GM12892 (cell line): ENCODE measurements around the gene SPATC1L.

Experiments used
- DNase-seq: peaks from one replicate; pipeline ENCODE4 v3.0.0; 2011; ENCODE audit not compliant: insufficient read length
- FAIRE-seq: peaks from 2 replicates; lab custom pipeline; 2011; peaks lifted over from hg19 to GRCh38; lab: Jason Lieb, UNC
- POLR2A ChIP-seq: IDR thresholded peaks from 2 replicates; pipeline ENCODE4 v1.6.1; 2011; ENCODE audit warnings: low read depth, low read length, control low read depth
- POLR2AphosphoS5 ChIP-seq: IDR thresholded peaks from 2 replicates; pipeline ENCODE4 v1.6.1; 2011; ENCODE audit warnings: low read depth, low read length, control low read depth
- TAF1 ChIP-seq: IDR thresholded peaks from 2 replicates; pipeline ENCODE4 v1.6.1; 2011; ENCODE audit warnings: low read depth, mild to moderate bottlenecking, control low read depth, low read length, borderline replicate concordance

The SPATC1L gene

DNA sequence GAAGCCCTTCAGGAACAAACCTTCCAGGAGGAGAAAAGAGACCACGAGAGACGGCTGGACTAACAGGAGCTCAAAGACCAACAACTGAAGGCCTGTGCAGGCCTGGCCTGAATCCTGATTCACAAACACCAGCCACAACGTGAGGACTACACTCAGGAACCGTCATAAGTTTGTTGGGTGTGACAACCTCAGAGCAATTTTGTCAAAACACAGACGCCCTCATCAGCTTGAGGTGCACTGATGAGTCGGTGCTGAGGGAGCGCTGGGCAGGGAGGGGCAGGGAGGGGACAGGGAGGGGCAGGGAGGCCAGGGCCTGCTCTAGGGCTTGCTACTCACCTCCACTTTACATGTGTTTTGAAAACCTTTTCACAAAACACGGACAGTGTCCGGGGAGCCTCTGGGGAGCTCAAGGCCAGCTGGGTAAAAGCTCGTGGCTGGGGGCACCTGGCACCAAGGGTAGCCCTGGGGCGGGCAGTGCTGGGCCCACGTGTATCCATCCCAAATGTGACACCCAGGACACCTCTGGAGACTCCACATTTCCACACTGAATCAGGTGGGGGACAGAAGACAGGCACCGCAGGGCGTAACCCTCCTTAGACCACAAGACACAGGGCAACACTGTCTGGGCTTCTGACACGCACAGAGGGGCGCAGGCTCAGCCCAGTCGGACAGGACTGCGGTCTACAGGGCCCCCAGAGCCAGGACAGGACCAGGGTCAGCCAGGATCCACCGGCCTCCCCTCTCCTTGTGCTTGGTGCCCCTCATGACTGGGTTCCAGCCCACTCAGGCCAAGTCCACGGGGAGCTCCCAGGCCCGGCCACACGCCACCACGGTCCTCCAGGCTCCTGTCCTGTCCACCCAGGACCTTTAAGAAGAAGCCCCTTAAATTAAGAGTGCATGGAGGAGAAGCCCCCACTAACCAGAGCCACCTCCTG, 27.8 kb upstream of the SPATC1L start:
- FAIRE-seq = no peak

DNA sequence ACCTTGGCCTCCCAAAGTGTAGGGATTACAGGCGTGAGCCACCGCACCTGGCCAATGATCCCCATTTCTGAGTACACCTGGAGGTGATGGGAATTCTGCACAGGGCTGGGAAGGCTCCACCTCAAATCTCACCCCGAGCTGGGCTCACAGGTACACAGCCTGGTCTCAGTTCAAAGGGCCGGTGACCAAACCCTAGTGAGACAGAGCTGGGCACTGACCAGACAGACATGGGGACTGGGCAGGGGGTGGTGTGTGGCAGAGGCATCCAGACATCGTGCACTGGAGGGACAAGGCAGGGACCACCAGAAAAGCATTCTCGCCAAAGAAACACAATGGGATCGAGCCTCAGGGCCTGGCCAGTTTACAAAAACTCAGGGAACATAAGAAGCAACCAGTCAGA, 27.1 kb upstream of the SPATC1L start:
- TF ChIP-seq POLR2A (no peak), TAF1 (no peak), POLR2AphosphoS5 (no peak)
- no peak for FAIRE-seq
- no peak for DNase-seq

More for the DNA sequence above, 27.8 kb upstream of the SPATC1L start:
- no peak for DNase-seq
- TF ChIP-seq POLR2AphosphoS5 = no peak
- no peak for TF ChIP-seq POLR2A
- TF ChIP-seq TAF1 = no peak

DNA sequence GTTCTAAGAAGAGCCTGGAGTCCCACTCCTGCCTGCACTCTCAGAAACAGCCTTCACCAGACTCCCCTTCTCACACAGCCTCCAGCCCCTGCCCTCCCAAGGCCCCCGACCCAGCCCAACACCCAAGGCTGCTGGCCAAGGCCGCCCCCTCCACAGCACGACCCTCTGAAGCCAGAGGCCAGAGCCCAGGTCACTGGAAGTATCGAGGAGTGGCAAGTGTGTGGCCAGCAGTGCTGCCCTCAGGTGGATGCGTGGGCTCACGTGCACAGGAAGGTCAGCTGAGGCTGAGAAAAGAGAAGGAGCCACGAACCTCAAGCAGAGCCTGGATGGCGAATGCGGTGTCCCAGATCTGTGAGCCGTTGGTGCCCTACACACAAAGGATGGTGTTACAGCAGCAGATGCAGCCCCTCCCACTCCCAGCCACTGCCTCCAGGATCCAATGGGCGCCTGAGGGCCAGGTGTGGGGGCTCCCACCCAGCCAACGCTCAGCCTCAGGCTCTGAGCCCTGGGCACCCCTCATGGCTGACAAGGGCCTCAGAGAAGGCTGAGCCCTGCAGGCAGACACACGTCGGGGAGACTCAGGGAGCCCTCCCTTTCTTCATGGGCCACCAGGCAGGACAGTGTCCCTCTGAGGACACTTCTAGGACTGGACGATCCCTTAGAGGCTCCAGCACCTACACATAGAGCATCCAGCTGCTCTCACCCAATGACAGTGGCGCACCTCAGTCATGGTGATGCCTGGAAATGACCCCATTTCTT, 26.3 kb upstream of the SPATC1L start:
- no peak for FAIRE-seq
- no peak for TF ChIP-seq TAF1
- no peak for TF ChIP-seq POLR2AphosphoS5
- no peak for TF ChIP-seq POLR2A
- peak; percentile 1 for DNase-seq

DNA sequence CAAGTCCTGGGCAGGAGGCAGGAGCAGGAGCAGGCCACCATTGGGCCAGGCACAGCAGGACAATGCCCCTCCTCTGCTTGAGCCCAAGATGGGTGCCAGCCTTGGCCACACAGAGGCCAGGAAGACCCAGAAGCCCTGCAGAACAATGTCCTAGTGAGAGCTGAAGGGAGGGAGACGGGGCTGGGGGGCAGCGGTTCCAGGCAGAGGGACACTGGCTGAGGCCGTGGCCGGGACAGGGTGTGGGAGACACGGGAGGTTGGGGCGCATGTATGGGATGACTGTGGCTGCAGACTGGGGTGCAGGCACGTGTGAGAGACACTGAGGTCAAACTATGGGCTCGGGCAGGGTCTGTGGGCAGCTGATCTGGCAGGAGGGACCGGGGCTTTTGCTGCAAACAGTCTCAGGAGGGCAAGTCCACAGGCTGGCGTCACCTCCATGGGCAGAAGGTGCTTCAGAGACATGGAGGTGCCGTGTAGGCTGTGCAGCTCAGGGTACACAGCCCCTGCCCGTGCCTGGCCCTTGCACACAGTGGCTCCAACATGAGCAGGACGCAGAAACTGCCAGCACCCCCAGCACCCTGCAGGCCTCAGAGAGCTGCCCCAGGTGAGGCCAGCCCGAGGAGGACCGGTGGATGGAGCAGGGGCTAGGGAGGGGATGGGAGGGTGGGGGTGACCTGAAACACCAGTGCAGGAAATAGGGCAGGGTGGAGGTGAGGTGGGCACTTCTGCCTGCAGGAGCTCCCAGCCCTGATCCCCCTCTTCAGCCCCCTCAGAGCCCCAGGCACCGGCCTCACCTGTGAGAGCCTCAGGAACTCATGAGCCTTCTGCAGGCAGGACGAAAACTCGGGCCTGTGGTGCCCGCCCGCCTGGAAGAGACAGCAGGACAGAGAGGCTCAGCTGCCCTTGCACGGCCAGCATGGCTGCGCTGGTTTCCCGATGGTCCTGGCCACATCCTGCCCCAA, 24.8 kb upstream of the SPATC1L start:
- FAIRE-seq (no peak), DNase-seq (peak; percentile 4)
- TF ChIP-seq POLR2A (no peak), TAF1 (no peak), POLR2AphosphoS5 (no peak)

DNA sequence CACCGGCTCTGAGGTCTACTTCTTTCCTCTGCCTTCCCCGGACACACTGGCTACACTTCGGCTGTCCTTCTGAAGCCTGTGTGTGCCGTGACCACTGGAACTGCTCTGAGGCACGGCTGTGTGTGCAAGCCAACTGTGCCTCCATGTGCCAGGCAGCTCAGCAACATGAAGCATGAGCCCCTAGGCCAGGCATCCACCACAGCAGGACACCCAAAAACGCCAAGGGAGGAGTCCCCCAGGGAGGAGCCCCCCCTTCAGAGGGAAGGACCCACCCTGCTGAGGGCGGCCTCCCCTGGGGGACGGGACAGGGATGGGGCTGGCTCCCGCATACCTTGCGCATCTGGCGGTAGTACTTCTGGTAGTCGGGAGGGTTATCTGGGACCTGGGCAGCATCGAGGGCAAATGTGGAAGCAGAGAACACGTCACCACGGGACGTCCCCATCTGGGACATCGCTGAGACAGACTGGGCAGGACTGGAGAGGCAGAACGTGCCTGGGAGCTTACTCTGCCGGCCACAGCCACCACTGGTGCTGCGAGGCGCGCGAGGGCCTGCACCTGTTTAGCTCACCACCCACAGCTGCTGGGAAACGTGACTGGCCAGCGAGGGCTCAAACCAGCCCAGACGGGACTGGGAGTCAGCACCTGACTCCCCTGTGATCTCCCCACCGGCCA, 23.8 kb upstream of the SPATC1L start:
- FAIRE-seq (no peak), DNase-seq (peak; percentile 7)
- TF ChIP-seq POLR2AphosphoS5 (no peak), TAF1 (no peak), POLR2A (no peak)

DNA sequence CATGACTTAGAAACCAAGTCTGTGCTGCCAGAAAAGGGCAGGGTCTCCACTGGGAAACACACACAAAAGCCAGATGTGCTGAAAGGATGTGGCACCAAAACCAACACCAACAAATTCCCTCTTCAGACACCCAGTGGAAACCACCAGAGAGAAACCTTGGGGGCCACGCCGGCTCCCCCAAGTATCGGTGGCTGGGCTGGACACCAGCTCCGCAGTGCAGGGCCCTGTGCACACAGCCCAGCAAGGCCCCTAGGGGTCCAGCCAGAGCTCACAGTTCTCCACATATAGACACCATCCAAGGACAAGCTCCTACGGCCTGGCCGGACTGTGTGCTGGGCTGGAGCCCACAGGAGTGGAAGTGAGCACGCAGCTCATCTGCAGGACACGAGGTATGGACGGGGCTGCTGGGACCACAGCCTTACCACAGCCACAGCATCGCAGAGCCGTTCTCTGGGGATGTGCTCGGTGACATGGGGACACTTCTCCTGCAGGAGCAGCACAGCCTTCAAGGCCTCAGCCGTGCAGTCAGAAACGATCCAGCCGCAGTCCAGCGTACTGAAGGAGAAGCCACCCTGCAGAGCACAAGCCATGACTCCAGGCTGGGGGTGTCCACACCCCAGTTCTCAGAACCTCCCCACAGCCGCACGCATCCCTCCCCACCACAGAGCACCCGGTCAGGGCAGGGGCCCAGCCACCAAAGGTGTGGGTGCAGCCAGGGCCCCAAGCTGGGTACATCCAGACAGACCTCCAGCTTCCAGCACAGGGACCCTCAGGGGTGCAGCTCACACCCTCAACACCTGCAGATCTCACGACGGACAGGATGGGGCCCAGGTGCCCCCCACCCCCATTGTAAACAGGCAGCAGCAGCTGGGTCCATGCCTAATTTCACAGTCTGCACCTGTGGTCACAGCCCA, 23.0 kb upstream of the SPATC1L start:
- DNase-seq (no peak), FAIRE-seq (no peak)
- TF ChIP-seq TAF1 = no peak
- no peak for TF ChIP-seq POLR2A
- no peak for TF ChIP-seq POLR2AphosphoS5

DNA sequence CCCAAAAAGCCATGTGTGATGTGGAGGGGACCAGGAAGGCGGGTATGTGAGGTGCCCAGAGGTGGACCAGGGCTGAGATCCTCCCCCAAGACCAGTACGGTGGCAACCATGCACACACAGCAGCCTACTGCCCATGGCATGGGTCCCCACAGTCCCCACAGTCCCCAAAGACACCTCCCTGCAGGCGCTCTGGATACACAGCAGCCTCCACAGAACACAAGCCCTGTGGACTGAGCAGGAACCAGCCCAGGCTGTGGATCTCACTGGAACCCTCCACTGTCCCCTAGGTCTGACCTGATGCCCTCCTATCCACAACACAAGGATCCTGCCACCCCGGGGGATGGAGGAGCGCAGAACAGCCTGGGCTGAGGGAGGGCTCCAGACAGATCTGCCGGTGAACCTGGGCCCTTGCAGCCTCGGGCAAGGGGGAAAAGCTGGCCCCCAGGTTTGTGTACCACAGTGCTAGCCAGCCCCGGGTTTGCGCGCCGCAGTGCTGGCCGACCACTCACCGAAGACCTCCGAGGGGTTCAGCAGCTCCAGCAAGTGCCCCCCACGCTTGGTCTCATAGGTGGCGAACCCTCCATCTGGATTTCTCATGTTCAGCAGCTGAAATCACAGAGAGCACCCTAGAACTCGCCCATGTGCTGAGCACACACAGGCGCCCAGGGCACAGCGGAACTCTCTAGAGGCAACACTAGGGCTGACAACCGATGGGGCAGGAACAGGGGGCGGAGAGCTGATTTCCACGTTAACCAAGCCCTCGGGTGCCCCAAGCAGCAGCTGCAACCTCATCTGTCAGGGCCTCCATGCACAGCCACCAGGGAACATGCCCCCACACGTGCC, 22.1 kb upstream of the SPATC1L start:
- TF ChIP-seq POLR2A (no peak), POLR2AphosphoS5 (no peak), TAF1 (no peak)
- DNase-seq = no peak
- no peak for FAIRE-seq

DNA sequence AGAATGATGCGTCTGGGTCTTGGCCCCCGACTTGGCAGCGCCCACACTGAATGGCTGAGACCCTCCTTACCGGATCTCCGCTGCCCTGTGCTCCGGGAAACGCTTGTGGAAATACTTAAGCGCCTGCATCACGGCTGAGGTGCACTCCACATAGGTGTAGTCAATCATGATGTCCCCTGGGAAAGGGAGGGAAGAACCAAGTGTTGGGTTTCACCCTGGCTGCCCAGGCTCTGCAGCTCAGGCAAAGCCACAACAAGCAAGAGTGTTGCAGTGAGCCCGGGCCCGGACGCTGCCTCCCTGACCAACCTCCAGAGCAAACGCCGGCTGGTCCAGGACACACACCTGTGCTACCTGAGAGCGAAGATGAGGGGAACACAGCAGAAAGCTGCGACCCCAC, 21.5 kb upstream of the SPATC1L start:
- FAIRE-seq (no peak), DNase-seq (no peak)
- TF ChIP-seq TAF1 (no peak), POLR2A (no peak), POLR2AphosphoS5 (no peak)

DNA sequence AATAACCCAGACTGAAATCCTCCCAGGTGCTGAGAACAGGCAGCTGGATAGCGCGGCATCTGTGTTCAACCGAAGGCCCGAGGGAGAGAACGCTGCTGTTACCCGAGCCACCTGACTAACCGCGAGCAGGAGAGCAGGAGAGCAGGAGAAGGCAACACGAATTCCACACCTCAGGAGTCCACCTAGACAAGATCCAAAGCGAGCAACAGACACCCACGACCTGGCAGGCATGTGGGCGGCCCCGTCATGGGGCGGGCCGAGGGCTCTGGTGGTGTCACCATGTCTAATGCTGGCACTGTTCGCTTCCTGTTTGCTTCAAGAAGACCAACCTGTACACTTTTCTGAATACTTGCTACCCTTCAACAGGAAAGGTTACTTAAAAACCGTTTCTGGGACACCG, 20.9 kb upstream of the SPATC1L start:
- TF ChIP-seq POLR2AphosphoS5 (no peak), POLR2A (no peak), TAF1 (no peak)
- FAIRE-seq (no peak), DNase-seq (no peak)
